NOMO-1 treated with dmso at 0.1 percent for 144 hours (cell line): ENCODE data around the gene ZNF423.
A peak's percentile ranks its signal among the peaks of the same experiment; 100 is the strongest.

Experiments used
- DNase-seq: peaks from one replicate; lab custom pipeline; 2025; ENCODE audit not compliant: unreplicated experiment; lab: John Stamatoyannopoulos, UW

The ZNF423 gene

GRCh38 chr16:49454426-49455180 lies 401.3 kb downstream of the ZNF423 start:
- DNase-seq, result no peak

- DNase-seq, result no peak
These were observed 401.9 kb downstream of the ZNF423 start for GRCh38 chr16:49453983-49454382.

- DNase-seq, result no peak
These were observed 402.9 kb downstream of the ZNF423 start for GRCh38 chr16:49453021-49453420.

- no peak for DNase-seq
These were observed 403.3 kb downstream of the ZNF423 start for GRCh38 chr16:49452578-49452977.

GRCh38 chr16:49452108-49452507 lies 403.8 kb downstream of the ZNF423 start:
- DNase-seq, result no peak

- DNase-seq, result no peak
These were observed 409.1 kb downstream of the ZNF423 start for GRCh38 chr16:49446805-49447204.

- no peak for DNase-seq
These were observed 412.3 kb downstream of the ZNF423 start for GRCh38 chr16:49443576-49443975.

- no peak for DNase-seq
These were observed 413.1 kb downstream of the ZNF423 start for GRCh38 chr16:49442805-49443204.

- peak; percentile 26 for DNase-seq
These were observed 414.5 kb downstream of the ZNF423 start for GRCh38 chr16:49441366-49441780.

GRCh38 chr16:49440156-49441065 lies 415.5 kb downstream of the ZNF423 start:
- no peak for DNase-seq

- no peak for DNase-seq
These were observed 416.2 kb downstream of the ZNF423 start for GRCh38 chr16:49439676-49440075.

- DNase-seq, result no peak
These were observed 416.9 kb downstream of the ZNF423 start for GRCh38 chr16:49439050-49439449.
